H1 (cell line): ENCODE data around the gene CCDC185. TPM values are rescaled to one million over a fixed set of nuclear protein-coding genes. Genes with fewer than 3 reads are reported as not detected.

Experiments used
- CTCF ChIA-PET: fragments of 300-600 bp; sonication (Branson Sonifier 250); formaldehyde crosslinking; loops from one replicate; lab custom pipeline; 2021; ENCODE audit not compliant: partially characterized antibody; lab: Charles Lee
- POLR2A ChIA-PET: fragments of 300-600 bp; sonication (Branson Sonifier 250); formaldehyde crosslinking; loops from one replicate; lab custom pipeline; 2021; ENCODE audit warnings: inconsistent platforms; ENCODE audit not compliant: partially characterized antibody; lab: Charles Lee
- DNase-seq, 2 experiments: peaks; one replicate each; pipeline versions ENCODE4 v3.0.0 to v3.0.0-alpha.2; 2010 to 2022; ENCODE audit warnings: low spot score in 2 of 2, low read depth in 1 of 2, mixed read lengths in 1 of 2
- FAIRE-seq: peaks from 2 replicates; lab custom pipeline; 2011; peaks lifted over from hg19 to GRCh38; lab: Jason Lieb, UNC
- H2AFZ ChIP-seq: 2 replicates; pipeline ENCODE4 v1.8.1; 2012; ENCODE audit warnings: low read length, inconsistent platforms
- H2AK5ac ChIP-seq: 2 replicates; pipeline ENCODE4 v1.6.1; 2013; ENCODE audit warnings: low read depth, low read length
- H2BK120ac ChIP-seq: replicated peaks from 2 replicates; pipeline ENCODE3; 2013; ENCODE audit warnings: low read depth, low read length, inconsistent platforms
- H2BK12ac ChIP-seq: 2 replicates; pipeline ENCODE4 v1.6.1; 2013; ENCODE audit warnings: low read depth, low read length
- H2BK15ac ChIP-seq: 2 replicates; pipeline ENCODE4 v1.6.1; 2013; ENCODE audit warnings: low read length
- H2BK20ac ChIP-seq: 2 replicates; pipeline ENCODE4 v1.6.1; 2013; ENCODE audit warnings: low read length
- H2BK5ac ChIP-seq: 2 replicates; pipeline ENCODE4 v1.6.1; 2013; ENCODE audit warnings: low read depth, low read length
- H3K14ac ChIP-seq: 2 replicates; pipeline ENCODE4 v1.6.1; 2013; ENCODE audit warnings: inconsistent platforms; ENCODE audit not compliant: insufficient read length
- H3K18ac ChIP-seq: 2 replicates; pipeline ENCODE4 v1.6.1; 2013; ENCODE audit warnings: low read length; ENCODE audit errors: extremely low read depth
- H3K23ac ChIP-seq: 2 replicates; pipeline ENCODE4 v1.6.1; 2013; ENCODE audit warnings: inconsistent platforms; ENCODE audit not compliant: insufficient read length
- H3K23me2 ChIP-seq: 2 replicates; pipeline ENCODE4 v1.6.1; 2013; ENCODE audit warnings: low read depth, low read length
- H3K27ac ChIP-seq: 2 replicates; pipeline ENCODE4 v1.6.1; 2011; ENCODE audit warnings: low read depth, low read length, inconsistent platforms
- H3K27me3 ChIP-seq, 4 experiments: replicated peaks in 1 of 4; 1 replicate in 1 of 4; 2 replicates in 3 of 4; pipeline versions ENCODE4 v1.6.1 to v1.8.1; 2011 to 2013; ENCODE audit warnings: low read length in 3 of 4, mild to moderate bottlenecking in 3 of 4, inconsistent platforms in 2 of 4, mixed read lengths in 2 of 4, moderate library complexity in 1 of 4; ENCODE audit not compliant: control insufficient read depth in 3 of 4, insufficient read depth in 3 of 4; ENCODE audit errors: extremely low read depth in 1 of 4
- H3K36me3 ChIP-seq, 4 experiments: 2 replicates each; pipeline versions ENCODE4 v1.6.1 to v1.8.1; 2011 to 2013; ENCODE audit warnings: mild to moderate bottlenecking in 4 of 4, low read length in 3 of 4, moderate library complexity in 2 of 4, control low read depth in 1 of 4, inconsistent platforms in 1 of 4; ENCODE audit not compliant: insufficient read depth in 4 of 4, control insufficient read depth in 2 of 4
- H3K4ac ChIP-seq: replicated peaks from 2 replicates; pipeline ENCODE3; 2013; ENCODE audit warnings: low read length, low read depth, mixed read lengths, inconsistent platforms; ENCODE audit not compliant: insufficient read length
- H3K4me1 ChIP-seq, 4 experiments: replicated peaks in 1 of 4; 1 replicate in 1 of 4; 2 replicates in 3 of 4; pipeline versions ENCODE4 v1.6.1 to v1.8.1; 2011 to 2013; ENCODE audit warnings: low read length in 3 of 4, inconsistent platforms in 2 of 4, mixed read lengths in 1 of 4; ENCODE audit not compliant: insufficient read depth in 4 of 4, control insufficient read depth in 3 of 4
- H3K4me2 ChIP-seq, 2 experiments: 2 replicates each; pipeline versions ENCODE4 v1.6.1 to v1.8.1; 2011 to 2013; ENCODE audit warnings: low read depth in 2 of 2, low read length in 2 of 2, control low read depth in 1 of 2, inconsistent platforms in 1 of 2, mild to moderate bottlenecking in 1 of 2; ENCODE audit not compliant: insufficient read depth in 1 of 2
- H3K4me3 ChIP-seq, 4 experiments: fragments of 200-600, 300-600 bp in 1 of 4; sonication (generic), shearing (Covaris generic), sonication (Bioruptor Twin) in 1 of 4; 2 replicates each; pipeline versions ENCODE4 v1.5.1 to v1.8.1; 2011 to 2016; ENCODE audit warnings: low read length in 4 of 4, low read depth in 3 of 4, control low read depth in 2 of 4, inconsistent platforms in 2 of 4, mild to moderate bottlenecking in 2 of 4, mixed read lengths in 1 of 4, moderate library complexity in 1 of 4; ENCODE audit not compliant: insufficient read depth in 2 of 4; ENCODE audit errors: extremely low read depth in 1 of 4
- H3K56ac ChIP-seq: replicated peaks from 2 replicates; pipeline ENCODE3; 2013; ENCODE audit warnings: low read depth, mild to moderate bottlenecking, mixed read lengths, low read length, inconsistent platforms; ENCODE audit not compliant: insufficient read length
- H3K79me1 ChIP-seq: 2 replicates; pipeline ENCODE4 v1.6.1; 2013; ENCODE audit warnings: low read depth, low read length, control low read depth
- H3K79me2 ChIP-seq, 2 experiments: 2 replicates each; pipeline versions ENCODE4 v1.6.1 to v1.8.1; 2012 to 2013; ENCODE audit warnings: low read length in 2 of 2, mild to moderate bottlenecking in 2 of 2, inconsistent platforms in 1 of 2; ENCODE audit not compliant: insufficient read depth in 2 of 2, control insufficient read depth in 1 of 2
- H3K9ac ChIP-seq, 4 experiments: replicated peaks in 1 of 4; 1 replicate in 1 of 4; 2 replicates in 3 of 4; pipeline versions ENCODE4 v1.6.1 to v1.8.1; 2011 to 2013; ENCODE audit warnings: low read depth in 3 of 4, low read length in 3 of 4, control low read depth in 2 of 4, mild to moderate bottlenecking in 2 of 4, moderate library complexity in 2 of 4, inconsistent platforms in 1 of 4; ENCODE audit errors: extremely low read depth in 1 of 4
- H3K9me3 ChIP-seq, 2 experiments: 2 replicates each; pipeline versions ENCODE4 v1.6.1 to v1.8.1; 2012 to 2013; ENCODE audit warnings: mild to moderate bottlenecking in 2 of 2, moderate library complexity in 2 of 2, control low read depth in 1 of 2, inconsistent platforms in 1 of 2, low read depth in 1 of 2, low read length in 1 of 2, mixed read lengths in 1 of 2; ENCODE audit not compliant: insufficient read depth in 2 of 2
- H4K20me1 ChIP-seq, 2 experiments: replicated peaks in 1 of 2; 2 replicates each; pipeline versions ENCODE3 to v1.8.1; 2011 to 2013; ENCODE audit warnings: inconsistent platforms in 2 of 2, low read length in 2 of 2, mild to moderate bottlenecking in 1 of 2; ENCODE audit not compliant: insufficient read depth in 2 of 2, control insufficient read depth in 1 of 2
- H4K5ac ChIP-seq: 2 replicates; pipeline ENCODE4 v1.6.1; 2013; ENCODE audit warnings: low read length, low read depth, mixed read lengths, inconsistent platforms; ENCODE audit not compliant: insufficient read length
- H4K8ac ChIP-seq: 2 replicates; pipeline ENCODE4 v1.8.0; 2013; ENCODE audit warnings: mild to moderate bottlenecking, moderate library complexity, low read length, inconsistent platforms; ENCODE audit not compliant: insufficient read depth; ENCODE audit errors: extremely low read depth
- H4K91ac ChIP-seq: replicated peaks from 2 replicates; pipeline ENCODE3; 2013; ENCODE audit warnings: low read length, mixed read lengths, inconsistent platforms; ENCODE audit not compliant: insufficient read length
- ATF2 ChIP-seq: IDR thresholded peaks from 2 replicates; pipeline ENCODE4 v1.6.1; 2012; ENCODE audit warnings: low read length, inconsistent platforms
- ATF3 ChIP-seq: IDR thresholded peaks from 2 replicates; pipeline ENCODE4 v1.6.1; 2011; ENCODE audit warnings: low read depth, mild to moderate bottlenecking, low read length; ENCODE audit not compliant: insufficient read depth
- BCL11A ChIP-seq, 2 experiments: IDR thresholded peaks; one replicate each; pipeline ENCODE4 v1.6.1; 2011; ENCODE audit warnings: low read depth in 2 of 2, low read length in 2 of 2, mild to moderate bottlenecking in 2 of 2
- CBX8 ChIP-seq: fragments of 300-800, 300-1000 bp; sonication (generic); IDR thresholded peaks from 2 replicates; pipeline ENCODE4 v1.7.1; 2016; ENCODE audit warnings: low read depth, low read length, borderline replicate concordance
- CHD2 ChIP-seq: IDR thresholded peaks from 2 replicates; pipeline ENCODE4 v1.6.1; 2012; ENCODE audit warnings: low read length, improper control_type of control experiment
- CTCF ChIP-seq, 3 experiments: IDR thresholded peaks; 1 replicate in 2 of 3; 2 replicates in 1 of 3; pipeline versions ENCODE4 v1.5.1 to v1.6.1; 2011; ENCODE audit warnings: low read length in 3 of 3, mild to moderate bottlenecking in 3 of 3, inconsistent platforms in 2 of 3, low read depth in 1 of 3, moderate library complexity in 1 of 3; ENCODE audit not compliant: insufficient read depth in 1 of 3; ENCODE audit errors: control extremely low read depth in 1 of 3
- JUN ChIP-seq: IDR thresholded peaks from 2 replicates; pipeline ENCODE4 v1.6.1; 2011; ENCODE audit warnings: low read depth, mild to moderate bottlenecking, improper control_type of control experiment, low read length
- SIRT6 ChIP-seq: IDR thresholded peaks from one replicate; pipeline ENCODE4 v1.7.1; 2012; ENCODE audit warnings: low read length, inconsistent platforms
- SIX5 ChIP-seq: IDR thresholded peaks from 2 replicates; pipeline ENCODE4 v1.6.1; 2011; ENCODE audit warnings: mild to moderate bottlenecking, low read depth, low read length
- SP4 ChIP-seq: IDR thresholded peaks from 2 replicates; pipeline ENCODE4 v1.6.1; 2012; ENCODE audit warnings: low read length, inconsistent platforms
- SUZ12 ChIP-seq: fragments of 200-600 bp; sonication (generic); IDR thresholded peaks from 2 replicates; pipeline ENCODE4 v1.6.1; 2012; ENCODE audit warnings: mild to moderate bottlenecking, inconsistent platforms, low read length, moderate library complexity, mixed read lengths
- polyA plus RNA-seq, 7 experiments: library from polyadenylated mRNA; depleted of rRNA in 3 of 7; stranded (reverse) in 5 of 7; unstranded in 2 of 7; fragments of >200 nt in 5 of 7; fragments of 200-250 nt in 2 of 7; gene quantifications; 1 replicate in 5 of 7; 2 replicates in 1 of 7; 4 replicates in 1 of 7; pipeline versions ENCODE4 v1.2.1 to v1.2.3, GENCODE V29; 2011 to 2013; ENCODE audit warnings: missing spikeins in 2 of 7, mixed read lengths in 2 of 7
- total RNA-seq: library from RNA; stranded (reverse); fragmentation: NEBNext Ultra II Directional; extraction: Animal tissue kit (Norgen Biotek cat#: 25700); gene quantifications from 2 replicates; pipeline ENCODE4 v1.2.1, GENCODE V29; 2021

CCDC185 gene
- total and polyA plus RNA-seq, 2 of the 8 experiments (the other 6 are each of a cell fraction or from before 2014, with no cell fraction given), result not detected

GRCh38 chr1:223390618-223391017, 2.6 kb upstream of the CCDC185 start:
- Histone ChIP-seq H3K18ac (no peak overlapping the region), H3K4me2 (no peak overlapping the region), H2BK15ac (no peak overlapping the region), H3K9me3 (peaks cover 0 to 10% of the 10 kb centered on the region in 2 experiments; a peak in 1 of 4 replicates), H3K9ac (no peak overlapping the region), H3K14ac (no peak overlapping the region), H2AFZ (no peak overlapping the region), H3K4ac (no peak overlapping the region), H3K36me3 (no peaks in the 10 kb centered on the region), H4K5ac (no peak overlapping the region), H3K79me2 (no peaks in the 10 kb centered on the region), H2AK5ac (no peak overlapping the region), H3K56ac (no peak overlapping the region), H4K91ac (no peak overlapping the region), H2BK12ac (no peak overlapping the region), H3K27ac (no peak overlapping the region), H3K4me1 (peaks cover 0 to 5% (median under 1%) of the 10 kb centered on the region in 4 experiments; a peak in 3 of 7 replicates), H4K20me1 (no peaks in the 10 kb centered on the region), H2BK5ac (no peak overlapping the region), H4K8ac (no peak overlapping the region), H3K23ac (no peak overlapping the region), H2BK120ac (no peak overlapping the region), H3K4me3 (no peak overlapping the region), H2BK20ac (no peak overlapping the region), H3K79me1 (no peaks in the 10 kb centered on the region), H3K27me3 (peaks cover 0 to 29% (median 19%) of the 10 kb centered on the region in 4 experiments; a peak in 5 of 7 replicates), H3K23me2 (no peaks in the 10 kb centered on the region)
- ChIA-PET CTCF (interaction anchor here (0.6 to 1.7 kb wide), 3 partner anchors 12 to 267 kb away, joined by 3 to 5 read pairs (median 4); no protein-coding TSS in a partner anchor), POLR2A (no interaction called here)
- DNase-seq, result no peak
- FAIRE-seq, result no peak
- TF ChIP-seq JUN (no peak), BCL11A (IDR thresholded peaks at IDR 0.05; ENCODE audit: low read depth in 2 of 2, low read length in 2 of 2) (no peak), ATF2 (no peak), ATF3 (no peak), CTCF (IDR thresholded peaks at IDR 0.05; ENCODE audit: control extremely low read depth in 1 of 3, insufficient read depth in 1 of 3, low read depth in 1 of 3, low read length in 3 of 3) (no peak), CHD2 (no peak), SUZ12 (no peak), CBX8 (no peak), SIX5 (no peak), SP4 (no peak), SIRT6 (no peak)
